GM18858 (cell line): ENCODE results near the gene C1R.

Source experiments
- ATAC-seq: cut with Tn5 transposase; IDR thresholded peaks from one replicate; pipeline ENCODE4 v1.9.1; 2021; ENCODE audit not compliant: unreplicated experiment

Gene C1R

GRCh38 chr12:7100239-7100638 is 8.0 kb upstream of the C1R start:
- ATAC-seq = no peak

GRCh38 chr12:7099290-7099996 is 7.2 kb upstream of the C1R start:
- ATAC-seq = no peak

DNA sequence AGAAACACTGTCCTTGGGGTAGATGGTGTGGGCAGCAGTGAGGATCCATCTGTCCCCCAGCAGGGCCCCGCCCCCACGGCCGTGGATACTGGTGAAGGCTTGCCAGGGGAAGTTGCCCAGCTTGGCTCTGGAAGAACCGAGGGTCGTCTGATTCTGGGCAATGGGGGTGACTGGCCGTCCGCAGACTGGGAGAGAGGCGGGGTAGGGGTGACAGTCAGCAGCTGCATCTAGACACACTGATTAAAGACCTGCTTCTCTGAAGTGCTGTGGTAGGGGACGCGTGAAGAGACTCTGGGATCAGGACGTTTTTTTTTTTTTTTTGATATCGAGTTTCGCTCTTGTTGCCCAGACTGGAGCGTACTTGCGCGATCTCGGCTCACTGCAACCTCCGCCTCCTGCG is 4.7 kb upstream of the C1R start:
- no peak for ATAC-seq

DNA sequence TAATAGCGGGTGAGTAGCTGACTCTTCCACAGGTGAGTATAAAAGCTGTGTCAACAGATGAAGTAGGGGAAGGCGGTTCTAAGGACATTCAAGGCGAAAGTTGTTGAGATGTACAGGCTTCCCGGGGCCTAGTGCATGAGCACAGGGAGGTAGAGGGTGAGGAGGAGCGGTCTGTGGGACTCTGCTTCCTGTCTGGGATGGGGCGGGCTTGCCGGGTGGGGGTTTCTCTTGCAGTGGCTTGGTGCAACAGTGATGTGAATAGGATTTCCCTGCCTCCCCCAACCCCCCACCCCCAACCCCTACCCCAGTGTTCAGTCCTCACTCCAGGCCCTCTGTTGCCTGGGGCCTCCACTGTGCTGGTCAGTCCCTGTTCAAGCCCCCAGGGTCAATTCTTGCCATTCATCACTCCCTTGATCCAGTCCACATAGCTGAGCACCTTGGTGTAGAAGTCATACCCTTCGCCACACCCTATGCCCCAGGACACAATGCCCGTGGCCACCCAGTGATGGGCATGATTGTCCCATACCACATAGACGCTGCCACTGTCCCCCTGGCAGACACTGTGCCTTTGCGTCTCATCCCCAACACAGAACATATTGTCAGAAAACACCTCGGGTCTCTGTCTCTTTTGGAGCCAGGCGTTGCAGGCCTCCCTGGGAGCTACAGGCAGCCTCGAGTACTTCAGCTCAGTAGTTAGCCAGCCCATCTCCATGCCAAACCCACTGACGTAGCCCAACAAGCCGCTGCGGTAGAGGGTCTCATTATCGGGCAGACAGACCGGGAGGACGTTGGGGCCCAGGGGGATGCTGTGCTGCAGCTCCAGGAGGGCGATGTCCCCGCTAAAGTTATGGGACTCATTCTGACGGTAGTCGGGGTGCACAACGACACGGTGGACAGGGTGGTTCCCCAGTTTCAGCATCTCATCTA is 4.0 kb upstream of the C1R start:
- ATAC-seq = no peak

GRCh38 chr12:7093892-7094291 is 1.6 kb upstream of the C1R start:
- no peak for ATAC-seq

DNA sequence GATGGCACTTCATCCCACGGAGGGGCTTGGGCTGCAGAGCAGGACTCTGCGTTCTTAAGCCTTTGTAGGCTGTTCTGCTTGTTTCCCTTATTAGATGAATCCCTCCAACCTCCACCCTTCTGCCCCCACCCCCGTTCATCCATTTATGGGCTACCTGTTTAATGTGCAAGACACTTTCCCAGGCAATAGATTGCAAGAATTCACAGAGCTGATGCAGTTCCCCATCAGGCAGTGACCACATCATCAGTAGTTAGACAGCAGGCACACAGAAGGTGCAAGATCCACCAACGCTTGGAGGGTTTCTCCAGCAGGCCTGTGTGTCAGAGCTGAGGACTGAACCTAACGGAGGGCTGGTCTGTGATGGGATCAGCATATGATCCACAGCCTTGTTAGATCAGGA is 1.2 kb upstream of the C1R start:
- ATAC-seq = no peak

- ATAC-seq = no peak
Observed at GRCh38 chr12:7092986-7093460, 778 bp upstream of the C1R start.

DNA sequence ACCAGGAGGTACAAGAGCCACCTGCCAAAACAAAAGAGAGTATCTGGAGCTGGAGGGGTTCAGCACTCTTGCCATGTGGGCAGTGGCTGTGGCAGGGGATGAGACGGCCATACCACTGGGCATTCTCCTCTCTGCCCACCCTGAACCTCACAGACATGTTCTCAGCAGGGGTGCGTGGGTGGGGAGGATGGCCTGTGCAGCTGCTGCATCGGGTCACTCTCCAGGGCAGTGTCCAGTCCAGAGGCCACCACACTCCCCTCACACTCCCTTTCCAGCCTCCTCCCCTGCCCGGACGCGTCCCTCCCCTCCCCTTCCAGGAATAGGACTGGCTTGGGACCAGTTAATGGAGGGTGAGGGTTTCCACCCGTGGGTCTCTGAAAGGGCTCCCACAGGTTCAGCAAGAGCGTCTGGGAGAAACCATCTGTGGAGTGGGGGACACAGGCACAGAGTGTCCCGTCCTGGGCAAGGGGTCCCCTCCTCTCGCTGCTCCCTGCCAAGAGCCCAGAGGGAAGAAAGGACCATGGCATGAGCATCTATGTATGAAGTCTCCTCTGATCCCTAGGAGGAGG is 501 bp downstream of the C1R start:
- ATAC-seq = no peak

GRCh38 chr12:7091171-7091570 is 1.1 kb downstream of the C1R start:
- no peak for ATAC-seq

- ATAC-seq = no peak
Observed at GRCh38 chr12:7090222-7090998, 1.8 kb downstream of the C1R start.

GRCh38 chr12:7089196-7089871 is 2.9 kb downstream of the C1R start:
- ATAC-seq = no peak

DNA sequence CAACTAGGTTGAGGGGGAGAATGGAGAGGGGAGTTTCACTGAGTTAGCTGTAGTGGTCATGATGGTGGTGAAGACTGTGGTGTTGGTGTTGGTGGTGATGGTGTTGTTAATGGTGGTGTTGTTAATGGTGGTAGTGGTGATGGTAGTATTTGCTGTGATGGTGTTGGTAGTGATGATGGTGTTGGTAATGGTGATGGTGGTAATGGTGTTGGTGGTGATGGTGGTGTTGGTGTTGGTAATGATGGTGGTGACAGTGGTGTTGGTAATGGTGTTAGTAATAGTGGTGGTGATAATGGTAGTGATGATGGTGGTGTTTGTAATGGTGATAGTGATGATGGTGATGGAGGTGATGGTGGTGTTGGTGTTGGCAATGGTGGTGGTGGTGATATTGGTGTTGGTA is 9.1 kb downstream of the C1R start:
- ATAC-seq = no peak

DNA sequence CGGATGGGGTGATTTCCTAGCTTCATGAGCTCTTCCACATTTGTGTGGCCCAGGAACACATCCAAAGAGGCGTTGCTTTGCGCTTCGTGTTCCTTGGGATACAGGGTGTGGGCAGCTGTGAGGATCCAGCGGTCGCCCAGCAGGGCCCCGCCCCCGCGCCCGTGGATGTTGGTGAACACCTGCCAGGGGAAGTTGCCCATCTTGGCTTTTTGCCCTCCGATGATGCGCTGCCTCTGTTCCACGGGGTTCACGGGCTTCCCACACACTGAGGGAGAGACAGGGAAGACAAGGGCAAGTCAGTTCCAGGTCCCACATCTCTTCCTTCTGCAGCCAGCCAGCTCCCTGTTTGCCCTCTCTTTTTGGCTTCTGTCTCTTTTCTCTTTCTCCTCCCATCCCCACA is 11.2 kb downstream of the C1R start:
- ATAC-seq = no peak

DNA sequence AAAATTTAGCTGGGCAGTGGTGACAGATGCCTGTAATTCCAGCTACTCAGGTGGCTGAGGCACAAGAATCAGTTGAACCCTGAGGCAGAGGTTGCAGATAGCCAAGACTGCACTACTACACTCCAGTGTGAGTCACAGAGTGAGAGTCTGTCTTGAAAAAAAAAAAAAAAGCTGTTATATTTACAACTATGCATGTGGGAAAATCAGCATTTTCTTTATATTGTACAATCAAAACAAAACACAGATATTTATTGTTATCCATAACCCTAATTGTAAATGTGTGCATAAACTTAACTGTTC is 12.5 kb downstream of the C1R start:
- ATAC-seq = no peak

DNA sequence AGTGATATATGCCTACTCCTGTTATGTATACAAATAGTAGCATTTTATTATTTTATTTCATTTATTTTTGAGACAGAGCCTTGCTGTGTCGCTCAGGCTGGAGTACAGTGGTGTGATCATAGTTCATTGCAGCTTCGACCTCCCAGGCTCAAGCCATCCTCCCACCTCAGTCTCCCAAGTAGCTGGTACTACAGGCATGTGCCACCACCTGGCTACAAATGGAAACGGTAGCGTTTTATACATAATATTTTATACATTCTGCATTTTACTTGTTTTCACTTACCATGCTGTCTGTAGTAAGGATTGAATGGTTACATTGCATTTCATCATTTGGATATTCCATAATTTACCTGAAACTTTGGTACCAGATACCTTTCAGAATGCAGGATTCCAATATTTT is 14.1 kb downstream of the C1R start:
- no peak for ATAC-seq

- no peak for ATAC-seq
Observed at GRCh38 chr12:7076493-7076892, 15.8 kb downstream of the C1R start.

GRCh38 chr12:7075939-7076338 is 16.3 kb downstream of the C1R start:
- no peak for ATAC-seq

GRCh38 chr12:7075518-7075917 is 16.7 kb downstream of the C1R start:
- no peak for ATAC-seq

GRCh38 chr12:7073946-7074345 is 18.3 kb downstream of the C1R start:
- ATAC-seq = no peak

GRCh38 chr12:7072554-7072953 is 19.7 kb downstream of the C1R start:
- ATAC-seq = no peak

- ATAC-seq = no peak
Observed at GRCh38 chr12:7072035-7072434, 20.2 kb downstream of the C1R start.
